Omental fat pad (tissue), 4 donors: Measurements from ENCODE around the gene GPX4. TPM values are rescaled to one million over a fixed set of nuclear protein-coding genes. Genes with fewer than 3 reads are reported as not detected.

Source experiments
- ATAC-seq: fragments of 150-250 bp; one replicate; pipeline ENCODE4 v1.9.1; 2016; ENCODE audit warnings: mild to moderate bottlenecking, moderate library complexity; ENCODE audit not compliant: low FRiP score
- DNase-seq: peaks from one replicate; pipeline ENCODE4 v3.0.0-alpha.2; 2019; ENCODE audit warnings: low spot score
- CTCF ChIP-seq, 3 donors: fragments of 450-650 bp; IDR thresholded peaks; one replicate each; pipeline ENCODE4 v1.5.1; 2016 to 2017; ENCODE audit warnings: antibody characterized with exemption in 3 of 3, mild to moderate bottlenecking in 3 of 3, moderate library complexity in 2 of 3
- total RNA-seq, 4 donors: library from RNA; depleted of rRNA; stranded (reverse); fragments of >200 nt; gene quantifications; one replicate each; pipeline ENCODE4 v1.1.0, GENCODE V29; 2016

Gene GPX4
- total RNA-seq, 4 donors from 2014 or later = 429 to 1,640 (median 892) TPM

GRCh38 chr19:1065606-1066109 lies 38.1 kb upstream of the GPX4 start:
- no peak for DNase-seq
- TF ChIP-seq CTCF (IDR thresholded peaks at IDR 0.05) = no peak
- ATAC-seq = no peak

- TF ChIP-seq CTCF (IDR thresholded peaks at IDR 0.05) = no peak
- ATAC-seq (no peak), DNase-seq (no peak)
Observed at GRCh38 chr19:1066251-1066747, 37.5 kb upstream of the GPX4 start.

GRCh38 chr19:1066748-1067340 lies 37.0 kb upstream of the GPX4 start, which contains the start of gene ARHGAP45:
TSS of gene ARHGAP45 (plus strand) at chr19:1067167. CDS start at chr19:1067406, 239 bp downstream.
- DNase-seq (no peak), ATAC-seq (no peak)
- no peak for TF ChIP-seq CTCF (IDR thresholded peaks at IDR 0.05)

GRCh38 chr19:1067341-1067957 lies 36.3 kb upstream of the GPX4 start:
- peak; percentile 6 for ATAC-seq
- no peak for TF ChIP-seq CTCF (IDR thresholded peaks at IDR 0.05)
- DNase-seq = no peak

- no peak for DNase-seq
- no peak for TF ChIP-seq CTCF (IDR thresholded peaks at IDR 0.05)
- no peak for ATAC-seq
Observed at GRCh38 chr19:1068009-1069001, 35.5 kb upstream of the GPX4 start.

GRCh38 chr19:1069009-1069779 lies 34.6 kb upstream of the GPX4 start:
- no peak for DNase-seq
- TF ChIP-seq CTCF (IDR thresholded peaks at IDR 0.05) = no peak
- no peak for ATAC-seq
